Measurements from ENCODE around the gene RNASE12. TPM values are rescaled to one million over a fixed set of nuclear protein-coding genes. Genes with fewer than 3 reads are reported as not detected.
"Not testable (repeated sequence)": the region's sequence is repeated elsewhere in the genome, so short reads cannot be mapped to it uniquely, and the experiment has no call there.

RNASE12 gene
- total RNA-seq, 2 donors from 2014 or later: not detected

GRCh38 chr14:20609215-20610001, 18.2 kb upstream of the RNASE12 start:
- Mint-ChIP-seq H3K4me3 (no peak overlapping the region), H3K27ac (no peak overlapping the region), H3K36me3 (ENCODE audit: low read depth) (no peaks in the 10 kb centered on the region), H3K4me1 (peaks cover 5% of the 10 kb centered on the region), H3K27me3 (no peaks in the 10 kb centered on the region)
- peak; percentile 34 to 46 (median 39) for DNase-seq
- H3K9me3 ChIP-seq (ENCODE audit: control insufficient read depth, low read length, poor library complexity, severe bottlenecking): no peaks in the 10 kb centered on the region
- peak; percentile 35 for ATAC-seq

- H3K27ac Mint-ChIP-seq: peak overlapping the region; percentile 83
- no peaks in the 10 kb centered on the region for H3K9me3 ChIP-seq (ENCODE audit: control insufficient read depth, low read length, poor library complexity, severe bottlenecking)
- no peaks in the 10 kb centered on the region for H3K36me3 Mint-ChIP-seq (ENCODE audit: low read depth)
- peaks cover 5% of the 10 kb centered on the region for H3K4me1 Mint-ChIP-seq
- DNase-seq (no peak), ATAC-seq (no peak)
- H3K4me3 Mint-ChIP-seq: no peak overlapping the region
- no peaks in the 10 kb centered on the region for H3K27me3 Mint-ChIP-seq
Observed at GRCh38 chr14:20608383-20609110, 17.4 kb upstream of the RNASE12 start.

- H3K36me3 Mint-ChIP-seq (ENCODE audit: low read depth): no peaks in the 10 kb centered on the region
- H3K4me3 Mint-ChIP-seq: no peak overlapping the region
- peaks cover 5% of the 10 kb centered on the region for H3K4me1 Mint-ChIP-seq
- H3K9me3 ChIP-seq (ENCODE audit: control insufficient read depth, low read length, poor library complexity, severe bottlenecking): no peaks in the 10 kb centered on the region
- ATAC-seq (no peak), DNase-seq (no peak)
- H3K27me3 Mint-ChIP-seq: no peaks in the 10 kb centered on the region
- no peak overlapping the region for H3K27ac Mint-ChIP-seq
Observed at GRCh38 chr14:20607617-20608016, 16.4 kb upstream of the RNASE12 start.

- no peaks in the 10 kb centered on the region for H3K9me3 ChIP-seq (ENCODE audit: control insufficient read depth, low read length, poor library complexity, severe bottlenecking)
- peaks cover 5% of the 10 kb centered on the region for H3K4me1 Mint-ChIP-seq
- H3K4me3 Mint-ChIP-seq: peak overlapping the region; percentile 52
- no peak overlapping the region for H3K27ac Mint-ChIP-seq
- no peak for ATAC-seq
- H3K36me3 Mint-ChIP-seq (ENCODE audit: low read depth): no peaks in the 10 kb centered on the region
- no peaks in the 10 kb centered on the region for H3K27me3 Mint-ChIP-seq
- no peak for DNase-seq
Observed at GRCh38 chr14:20606902-20607242, 15.7 kb upstream of the RNASE12 start.

GRCh38 chr14:20606190-20606901, 15.2 kb upstream of the RNASE12 start:
- ATAC-seq (no peak), DNase-seq (no peak)
- Mint-ChIP-seq H3K36me3 (ENCODE audit: low read depth) (no peaks in the 10 kb centered on the region), H3K27ac (no peak overlapping the region), H3K4me1 (peaks cover 5% of the 10 kb centered on the region), H3K27me3 (no peaks in the 10 kb centered on the region), H3K4me3 (no peak overlapping the region)
- no peaks in the 10 kb centered on the region for H3K9me3 ChIP-seq (ENCODE audit: control insufficient read depth, low read length, poor library complexity, severe bottlenecking)

- Mint-ChIP-seq H3K27ac (no peak overlapping the region), H3K4me3 (no peak overlapping the region), H3K27me3 (peaks cover 6% of the 10 kb centered on the region), H3K4me1 (peaks cover 5% of the 10 kb centered on the region), H3K36me3 (ENCODE audit: low read depth) (no peaks in the 10 kb centered on the region)
- DNase-seq: no peak
- no peak for ATAC-seq
- H3K9me3 ChIP-seq (ENCODE audit: control insufficient read depth, low read length, poor library complexity, severe bottlenecking): no peaks in the 10 kb centered on the region
Observed at GRCh38 chr14:20603813-20604690, 12.9 kb upstream of the RNASE12 start.

- Mint-ChIP-seq H3K4me3 (no peak overlapping the region), H3K4me1 (peaks cover 2% of the 10 kb centered on the region), H3K27ac (no peak overlapping the region), H3K36me3 (ENCODE audit: low read depth) (no peaks in the 10 kb centered on the region), H3K27me3 (peaks cover 6% of the 10 kb centered on the region)
- DNase-seq: no peak
- no peak for ATAC-seq
- H3K9me3 ChIP-seq (ENCODE audit: control insufficient read depth, low read length, poor library complexity, severe bottlenecking): no peaks in the 10 kb centered on the region
Observed at GRCh38 chr14:20602583-20602982, 11.4 kb upstream of the RNASE12 start.

GRCh38 chr14:20601522-20601921, 10.3 kb upstream of the RNASE12 start:
- Mint-ChIP-seq H3K36me3 (ENCODE audit: low read depth) (no peaks in the 10 kb centered on the region), H3K27me3 (peaks cover 16% of the 10 kb centered on the region), H3K27ac (no peak overlapping the region), H3K4me3 (no peak overlapping the region), H3K4me1 (no peaks in the 10 kb centered on the region)
- no peaks in the 10 kb centered on the region for H3K9me3 ChIP-seq (ENCODE audit: control insufficient read depth, low read length, poor library complexity, severe bottlenecking)
- no peak for DNase-seq
- no peak for ATAC-seq

GRCh38 chr14:20597108-20597507, 5.9 kb upstream of the RNASE12 start:
- H3K36me3 Mint-ChIP-seq (ENCODE audit: low read depth): no peaks in the 10 kb centered on the region
- H3K27me3 Mint-ChIP-seq: peaks cover 16% of the 10 kb centered on the region
- no peak for ATAC-seq
- no peak overlapping the region for H3K27ac Mint-ChIP-seq
- H3K4me1 Mint-ChIP-seq: peaks cover 5% of the 10 kb centered on the region
- no peak for DNase-seq
- no peaks in the 10 kb centered on the region for H3K9me3 ChIP-seq (ENCODE audit: control insufficient read depth, low read length, poor library complexity, severe bottlenecking)
- no peak overlapping the region for H3K4me3 Mint-ChIP-seq

GRCh38 chr14:20595726-20596125, 4.5 kb upstream of the RNASE12 start:
- H3K4me3 Mint-ChIP-seq; H3K27ac Mint-ChIP-seq; DNase-seq; H3K9me3 ChIP-seq (ENCODE audit: control insufficient read depth, low read length, poor library complexity, severe bottlenecking); H3K36me3 Mint-ChIP-seq (ENCODE audit: low read depth); ATAC-seq; H3K4me1 Mint-ChIP-seq: not testable (repeated sequence)
- peaks cover 29% of the 10 kb centered on the region for H3K27me3 Mint-ChIP-seq

- H3K27ac Mint-ChIP-seq: no peak overlapping the region
- no peak overlapping the region for H3K4me3 Mint-ChIP-seq
- no peak for ATAC-seq
- no peaks in the 10 kb centered on the region for H3K9me3 ChIP-seq (ENCODE audit: control insufficient read depth, low read length, poor library complexity, severe bottlenecking)
- H3K4me1 Mint-ChIP-seq: peaks cover 5% of the 10 kb centered on the region
- peaks cover 26% of the 10 kb centered on the region for H3K27me3 Mint-ChIP-seq
- DNase-seq: no peak
- H3K36me3 Mint-ChIP-seq (ENCODE audit: low read depth): no peaks in the 10 kb centered on the region
Observed at GRCh38 chr14:20592574-20592973, 1.4 kb upstream of the RNASE12 start.

GRCh38 chr14:20587489-20588154, 3.6 kb downstream of the RNASE12 start, which contains the start of gene RNASE11:
Gene RNASE11, minus strand, starts transcription at chr14:20588001.
- ATAC-seq: no peak
- Mint-ChIP-seq H3K4me3 (no peak within 1 kb of the TSS), H3K27me3 (peaks cover 30% of the 10 kb centered on the region)

More at GRCh38 chr14:20587489-20588154, 3.6 kb downstream of the RNASE12 start, which contains the start of gene RNASE11:
- no peak within 1 kb of the TSS for H3K27ac Mint-ChIP-seq
- H3K4me1 Mint-ChIP-seq: peaks cover 3% of the 10 kb centered on the region
- no peak for DNase-seq
- H3K9me3 ChIP-seq (ENCODE audit: control insufficient read depth, low read length, poor library complexity, severe bottlenecking): no peaks in the 10 kb centered on the region
- no peaks in the 10 kb centered on the region for H3K36me3 Mint-ChIP-seq (ENCODE audit: low read depth)
